Mesenchymal stem cell (in vitro differentiated cells and primary cell): Measurements from ENCODE around the gene GNPDA2.
A peak's percentile ranks its signal among the peaks of the same experiment; 100 is the strongest.

Experiments
- DNase-seq: peaks from one replicate; pipeline ENCODE4 v3.0.0-alpha.2; 2013
- H2AFZ ChIP-seq: one replicate; pipeline ENCODE4 v1.6.1; 2013; ENCODE audit warnings: low read depth, mild to moderate bottlenecking, control low read depth, inconsistent platforms, low read length, moderate library complexity
- H2AK5ac ChIP-seq: 2 replicates; pipeline ENCODE4 v1.6.1; 2013; ENCODE audit warnings: low read length, moderate library complexity, mild to moderate bottlenecking, inconsistent platforms; ENCODE audit not compliant: severe bottlenecking
- H2BK120ac ChIP-seq: one replicate; pipeline ENCODE4 v1.6.1; 2013; ENCODE audit warnings: low read depth, mild to moderate bottlenecking, inconsistent platforms, low read length, moderate library complexity
- H2BK12ac ChIP-seq, 2 experiments: one replicate each; pipeline ENCODE4 v1.6.1; 2013; ENCODE audit warnings: inconsistent platforms in 2 of 2, low read length in 2 of 2, mild to moderate bottlenecking in 2 of 2, moderate library complexity in 2 of 2, control low read depth in 1 of 2
- H2BK15ac ChIP-seq: one replicate; pipeline ENCODE4 v1.6.1; 2013; ENCODE audit warnings: mild to moderate bottlenecking, low read depth, inconsistent platforms; ENCODE audit not compliant: poor library complexity, severe bottlenecking
- H2BK5ac ChIP-seq: 2 replicates; pipeline ENCODE4 v1.6.1; 2013; ENCODE audit warnings: low read depth, mild to moderate bottlenecking, low read length, control low read depth, inconsistent platforms; ENCODE audit not compliant: poor library complexity, severe bottlenecking
- H3K14ac ChIP-seq, 2 experiments: one replicate each; pipeline ENCODE4 v1.6.1; 2013; ENCODE audit warnings: inconsistent platforms in 2 of 2, low read length in 2 of 2, control low read depth in 1 of 2, mild to moderate bottlenecking in 1 of 2, moderate library complexity in 1 of 2
- H3K18ac ChIP-seq, 2 experiments: one replicate each; pipeline ENCODE4 v1.6.1; 2013; ENCODE audit warnings: inconsistent platforms in 2 of 2, low read length in 2 of 2, control low read depth in 1 of 2, low read depth in 1 of 2, mild to moderate bottlenecking in 1 of 2
- H3K23ac ChIP-seq, 2 experiments: one replicate each; pipeline ENCODE4 v1.6.1; 2013; ENCODE audit warnings: inconsistent platforms in 2 of 2, low read length in 2 of 2, mild to moderate bottlenecking in 2 of 2, moderate library complexity in 2 of 2, control low read depth in 1 of 2
- H3K27ac ChIP-seq: 2 replicates; pipeline ENCODE4 v1.5.1; 2013; ENCODE audit warnings: mild to moderate bottlenecking, moderate library complexity, low read length, control low read depth, inconsistent platforms; ENCODE audit not compliant: poor library complexity, severe bottlenecking
- H3K27me3 ChIP-seq, 2 experiments: 2 replicates each; pipeline versions ENCODE4 v1.6.1 to v1.7.0; 2013; ENCODE audit warnings: low read length in 2 of 2, mild to moderate bottlenecking in 2 of 2, moderate library complexity in 2 of 2, control low read depth in 1 of 2, inconsistent platforms in 1 of 2; ENCODE audit not compliant: control insufficient read depth in 1 of 2, insufficient read depth in 1 of 2
- H3K36me3 ChIP-seq, 2 experiments: 2 replicates each; pipeline versions ENCODE4 v1.6.1 to v1.7.0; 2013; ENCODE audit warnings: low read length in 2 of 2, control low read depth in 1 of 2, inconsistent platforms in 1 of 2, low read depth in 1 of 2, mild to moderate bottlenecking in 1 of 2; ENCODE audit not compliant: insufficient read depth in 2 of 2, control insufficient read depth in 1 of 2
- H3K4ac ChIP-seq, 2 experiments: one replicate each; pipeline ENCODE4 v1.6.1; 2013; ENCODE audit warnings: inconsistent platforms in 2 of 2, low read length in 2 of 2, mild to moderate bottlenecking in 2 of 2, moderate library complexity in 2 of 2, control low read depth in 1 of 2, low read depth in 1 of 2
- H3K4me1 ChIP-seq: 2 replicates; pipeline ENCODE4 v1.6.1; 2013; ENCODE audit warnings: low read depth, low read length, control low read depth; ENCODE audit not compliant: control insufficient read depth, insufficient read depth
- H3K4me2 ChIP-seq: 2 replicates; pipeline ENCODE4 v1.6.1; 2013; ENCODE audit warnings: low read length, mild to moderate bottlenecking, inconsistent platforms; ENCODE audit not compliant: poor library complexity, severe bottlenecking
- H3K4me3 ChIP-seq, 2 experiments: 2 replicates each; pipeline versions ENCODE4 v1.5.1 to v1.7.0; 2013; ENCODE audit warnings: low read length in 2 of 2, mild to moderate bottlenecking in 2 of 2, control low read depth in 1 of 2, low read depth in 1 of 2; ENCODE audit not compliant: insufficient read depth in 1 of 2
- H3K79me1 ChIP-seq: replicated peaks from 2 replicates; pipeline ENCODE4 v1.6.1; 2013; ENCODE audit warnings: mild to moderate bottlenecking, control low read depth, low read length, inconsistent platforms; ENCODE audit not compliant: poor library complexity, severe bottlenecking
- H3K9ac ChIP-seq: 2 replicates; pipeline ENCODE4 v1.7.0; 2013; ENCODE audit warnings: mild to moderate bottlenecking, low read length, moderate library complexity
- H3K9me3 ChIP-seq: 2 replicates; pipeline ENCODE4 v1.7.0; 2013; ENCODE audit warnings: mild to moderate bottlenecking, low read length; ENCODE audit not compliant: control insufficient read depth
- H4K8ac ChIP-seq: one replicate; pipeline ENCODE4 v1.6.1; 2013; ENCODE audit warnings: inconsistent platforms, mild to moderate bottlenecking, low read length, moderate library complexity
- H4K91ac ChIP-seq: one replicate; pipeline ENCODE4 v1.6.1; 2013; ENCODE audit warnings: mild to moderate bottlenecking, low read length, inconsistent platforms
- WGBS: methylation state at CpG from one replicate; pipeline ENCODE4 v1.1.7; 2013; ENCODE audit warnings: mixed read lengths; 5-methylcytosine and 5-hydroxymethylcytosine counted together

GNPDA2 gene

GRCh38 chr4:44670506-44671199, 55.7 kb downstream of the GNPDA2 start:
- H3K18ac ChIP-seq: no peak overlapping the region

GRCh38 chr4:44668526-44668925, 57.8 kb downstream of the GNPDA2 start:
- H2BK120ac ChIP-seq: no peak overlapping the region
- H2BK5ac ChIP-seq: no peak overlapping the region
- no peak overlapping the region for H2BK15ac ChIP-seq
- WGBS: 68% methylated on average over 2 of the region's 2 CpGs
- no peak overlapping the region for H3K4ac ChIP-seq
- no peak overlapping the region for H3K27ac ChIP-seq
- H3K27me3 ChIP-seq: no peaks in the 10 kb centered on the region
- H3K4me1 ChIP-seq: no peaks in the 10 kb centered on the region
- no peak overlapping the region for H3K9ac ChIP-seq
- no peaks in the 10 kb centered on the region for H3K79me1 ChIP-seq
- no peak overlapping the region for H2BK12ac ChIP-seq
- no peak for DNase-seq
- H2AK5ac ChIP-seq: no peak overlapping the region
- no peaks in the 10 kb centered on the region for H3K9me3 ChIP-seq
- no peak overlapping the region for H3K14ac ChIP-seq
- H3K4me2 ChIP-seq: no peak overlapping the region
- H3K23ac ChIP-seq: no peak overlapping the region
- H4K91ac ChIP-seq: no peak overlapping the region
- H4K8ac ChIP-seq: no peak overlapping the region
- no peak overlapping the region for H3K4me3 ChIP-seq
- no peak overlapping the region for H3K18ac ChIP-seq
- no peak overlapping the region for H2AFZ ChIP-seq
- no peaks in the 10 kb centered on the region for H3K36me3 ChIP-seq

More at GRCh38 chr4:44670506-44671199, 55.7 kb downstream of the GNPDA2 start:
- H3K27ac ChIP-seq: no peak overlapping the region
- no peaks in the 10 kb centered on the region for H3K9me3 ChIP-seq
- no peak overlapping the region for H2BK120ac ChIP-seq
- no peaks in the 10 kb centered on the region for H3K27me3 ChIP-seq
- H3K9ac ChIP-seq: no peak overlapping the region
- no peaks in the 10 kb centered on the region for H3K36me3 ChIP-seq
- H3K4me1 ChIP-seq: no peaks in the 10 kb centered on the region
- no peak overlapping the region for H3K4ac ChIP-seq
- no peak overlapping the region for H2BK12ac ChIP-seq
- H2AFZ ChIP-seq: no peak overlapping the region
- no peak overlapping the region for H2BK5ac ChIP-seq
- WGBS: 58% methylated on average over 3 of the region's 4 CpGs
- H3K4me3 ChIP-seq: no peak overlapping the region
- DNase-seq: no peak
- no peak overlapping the region for H3K4me2 ChIP-seq
- no peak overlapping the region for H3K14ac ChIP-seq
- no peak overlapping the region for H4K8ac ChIP-seq
- H4K91ac ChIP-seq: no peak overlapping the region
- no peaks in the 10 kb centered on the region for H3K79me1 ChIP-seq
- no peak overlapping the region for H3K23ac ChIP-seq
- no peak overlapping the region for H2BK15ac ChIP-seq
- no peak overlapping the region for H2AK5ac ChIP-seq

GRCh38 chr4:44663539-44664263, 62.7 kb downstream of the GNPDA2 start:
- H2AFZ ChIP-seq: no peak overlapping the region
- no peak overlapping the region for H3K27ac ChIP-seq
- H3K14ac ChIP-seq: peak overlapping the region in 1 of 2 experiments; percentile 1
- no peak overlapping the region for H3K4ac ChIP-seq
- H3K4me3 ChIP-seq: no peak overlapping the region
- no peak overlapping the region for H2AK5ac ChIP-seq
- H3K9me3 ChIP-seq: no peaks in the 10 kb centered on the region
- no peak overlapping the region for H2BK12ac ChIP-seq
- no peaks in the 10 kb centered on the region for H3K79me1 ChIP-seq
- H3K27me3 ChIP-seq: no peaks in the 10 kb centered on the region
- H3K4me2 ChIP-seq: no peak overlapping the region
- WGBS: 91% methylated on average over 18 of the region's 20 CpGs
- H2BK120ac ChIP-seq: no peak overlapping the region
- DNase-seq: no peak
- no peak overlapping the region for H2BK5ac ChIP-seq
- no peak overlapping the region for H3K9ac ChIP-seq
- no peak overlapping the region for H3K18ac ChIP-seq
- no peaks in the 10 kb centered on the region for H3K36me3 ChIP-seq
- H2BK15ac ChIP-seq: no peak overlapping the region
- peak overlapping the region in 1 of 2 experiments; percentile 86 for H3K23ac ChIP-seq
- H3K4me1 ChIP-seq: no peaks in the 10 kb centered on the region
- H4K8ac ChIP-seq: no peak overlapping the region
- H4K91ac ChIP-seq: no peak overlapping the region

DNA sequence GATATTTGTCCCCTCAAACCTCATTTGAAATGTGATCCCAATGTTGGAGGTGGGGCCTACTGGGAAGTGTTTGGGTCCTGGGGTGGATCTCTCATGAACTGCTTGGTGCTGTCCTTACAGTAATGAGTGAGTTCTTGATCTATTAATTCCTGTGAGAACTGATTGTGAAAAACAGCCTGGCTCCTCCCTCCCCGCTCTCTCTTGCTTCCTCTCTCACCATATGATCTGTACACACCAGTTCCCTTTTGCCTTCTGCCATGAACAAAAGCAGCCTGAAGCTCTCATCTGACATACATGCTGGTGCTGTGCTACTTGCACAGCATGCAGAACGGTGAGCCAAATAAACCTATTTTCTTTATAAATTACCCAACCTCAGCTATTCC, 63.7 kb downstream of the GNPDA2 start:
- 73% methylated on average over 2 of the region's 2 CpGs for WGBS
- H2BK12ac ChIP-seq: no peak overlapping the region

More for the DNA sequence above, 63.7 kb downstream of the GNPDA2 start:
- H3K23ac ChIP-seq: no peak overlapping the region
- no peak for DNase-seq
- no peaks in the 10 kb centered on the region for H3K4me1 ChIP-seq
- H3K9me3 ChIP-seq: no peaks in the 10 kb centered on the region
- no peak overlapping the region for H2BK15ac ChIP-seq
- no peaks in the 10 kb centered on the region for H3K36me3 ChIP-seq
- no peak overlapping the region for H2AFZ ChIP-seq
- H3K27me3 ChIP-seq: no peaks in the 10 kb centered on the region
- H3K4ac ChIP-seq: no peak overlapping the region
- H2BK5ac ChIP-seq: no peak overlapping the region
- no peak overlapping the region for H4K8ac ChIP-seq
- H3K79me1 ChIP-seq: no peaks in the 10 kb centered on the region
- H2AK5ac ChIP-seq: no peak overlapping the region
- no peak overlapping the region for H3K18ac ChIP-seq
- H2BK120ac ChIP-seq: no peak overlapping the region
- H3K4me2 ChIP-seq: no peak overlapping the region
- H4K91ac ChIP-seq: no peak overlapping the region
- no peak overlapping the region for H3K27ac ChIP-seq
- H3K9ac ChIP-seq: no peak overlapping the region
- H3K14ac ChIP-seq: no peak overlapping the region
- H3K4me3 ChIP-seq: no peak overlapping the region
